Endothelial cell of umbilical vein (primary cell): ENCODE data around the gene SYDE2. TPM values are rescaled to one million over a fixed set of nuclear protein-coding genes. Genes with fewer than 3 reads are reported as not detected.

Source experiments
- BruUV-seq: library from RNA; stranded (reverse); fragments of 400-500 nt; replicated peaks from 2 replicates; lab custom pipeline; 2021; lab: Mats Ljungman, UMichigan
- CTCF ChIA-PET: fragments of 300-600, 350-600 bp; sonication (Branson Sonifier 250); formaldehyde crosslinking; loops from one replicate; lab custom pipeline; 2021; ENCODE audit warnings: antibody characterized with exemption, inconsistent platforms; lab: Charles Lee
- POLR2A ChIA-PET: fragments of 300-600, 350-600 bp; sonication (Branson Sonifier 250); formaldehyde crosslinking; loops from one replicate; lab custom pipeline; 2021; ENCODE audit warnings: antibody characterized with exemption, inconsistent platforms; lab: Charles Lee
- DNase-seq: peaks from one replicate; pipeline ENCODE4 v3.0.0-alpha.2; 2011; ENCODE audit warnings: low read depth, low spot score
- FAIRE-seq: peaks from 2 replicates; lab custom pipeline; 2011; peaks lifted over from hg19 to GRCh38; lab: Jason Lieb, UNC
- H2AFZ ChIP-seq: 2 replicates; pipeline ENCODE4 v1.6.0; 2012; ENCODE audit warnings: low read depth, low read length, control low read depth, inconsistent platforms
- H3K27ac ChIP-seq: 2 replicates; pipeline ENCODE4 v1.5.1; 2011; ENCODE audit warnings: low read depth, mild to moderate bottlenecking, control low read depth, low read length, moderate library complexity; ENCODE audit not compliant: insufficient read depth
- H3K27me3 ChIP-seq, 2 experiments: 2 replicates each; pipeline versions ENCODE4 v1.6.0 to v1.6.1; 2011; ENCODE audit warnings: low read length in 2 of 2, mixed read lengths in 1 of 2; ENCODE audit not compliant: control insufficient read depth in 2 of 2, insufficient read depth in 2 of 2
- H3K36me3 ChIP-seq, 2 experiments: 2 replicates in 1 of 2; 3 replicates in 1 of 2; pipeline ENCODE4 v1.5.1; 2011; ENCODE audit warnings: low read length in 2 of 2, mild to moderate bottlenecking in 1 of 2, moderate library complexity in 1 of 2; ENCODE audit not compliant: control insufficient read depth in 2 of 2, insufficient read depth in 2 of 2; ENCODE audit errors: extremely low read depth in 1 of 2
- H3K4me1 ChIP-seq: 3 replicates; pipeline ENCODE4 v1.5.1; 2011; ENCODE audit warnings: mild to moderate bottlenecking, low read length; ENCODE audit not compliant: control insufficient read depth, insufficient read depth; ENCODE audit errors: extremely low read depth
- H3K4me2 ChIP-seq: 2 replicates; pipeline ENCODE4 v1.6.1; 2011; ENCODE audit warnings: low read length, control low read depth, mixed read lengths; ENCODE audit not compliant: insufficient read depth
- H3K4me3 ChIP-seq, 3 experiments: fragments of 200-600 bp in 1 of 3; sonication (generic), shearing (Covaris generic) in 1 of 3; replicated peaks in 1 of 3; 2 replicates each; pipeline ENCODE4 v1.5.1; 2011 to 2016; ENCODE audit warnings: control low read depth in 3 of 3, low read length in 3 of 3, mild to moderate bottlenecking in 2 of 3, inconsistent platforms in 1 of 3, low read depth in 1 of 3, moderate library complexity in 1 of 3; ENCODE audit not compliant: insufficient read depth in 1 of 3
- H3K79me2 ChIP-seq: 2 replicates; pipeline ENCODE4 v1.6.0; 2012; ENCODE audit warnings: low read length, inconsistent platforms; ENCODE audit not compliant: control insufficient read depth, insufficient read depth
- H3K9ac ChIP-seq: replicated peaks from 2 replicates; pipeline ENCODE3; 2011; ENCODE audit warnings: low read length, control low read depth; ENCODE audit not compliant: insufficient read depth; ENCODE audit errors: extremely low read depth
- H3K9me1 ChIP-seq: replicated peaks from 3 replicates; pipeline ENCODE4 v1.6.0; 2011; ENCODE audit warnings: mild to moderate bottlenecking, low read length; ENCODE audit not compliant: control insufficient read depth, insufficient read depth; ENCODE audit errors: extremely low read depth
- H3K9me3 ChIP-seq: replicated peaks from 2 replicates; pipeline ENCODE4 v1.5.1; 2012; ENCODE audit warnings: low read length, inconsistent platforms; ENCODE audit not compliant: control insufficient read depth, insufficient read depth
- H4K20me1 ChIP-seq: replicated peaks from 2 replicates; pipeline ENCODE3; 2011; ENCODE audit warnings: mild to moderate bottlenecking, low read length; ENCODE audit not compliant: control insufficient read depth, insufficient read depth; ENCODE audit errors: extremely low read depth
- EZH2 ChIP-seq: IDR thresholded peaks from 2 replicates; pipeline ENCODE4 v1.6.1; 2012; ENCODE audit warnings: borderline replicate concordance, low read depth, mild to moderate bottlenecking, moderate library complexity, low read length, inconsistent platforms; ENCODE audit not compliant: severe bottlenecking
- FOS ChIP-seq: IDR thresholded peaks from 2 replicates; pipeline ENCODE4 v1.6.1; 2011; ENCODE audit warnings: mild to moderate bottlenecking, low read length, moderate library complexity, borderline replicate concordance; ENCODE audit not compliant: insufficient read depth
- GATA2 ChIP-seq: IDR thresholded peaks from 2 replicates; pipeline ENCODE4 v1.7.0; 2011; ENCODE audit warnings: low read depth, mild to moderate bottlenecking, moderate library complexity, mixed read lengths, low read length; ENCODE audit not compliant: insufficient read length, insufficient read depth
- JUN ChIP-seq: IDR thresholded peaks from 2 replicates; pipeline ENCODE4 v1.6.1; 2011; ENCODE audit warnings: borderline replicate concordance, low read depth; ENCODE audit not compliant: insufficient read length, insufficient read depth
- MYC ChIP-seq: IDR thresholded peaks from one replicate; pipeline ENCODE4 v1.6.1; 2011; ENCODE audit warnings: mild to moderate bottlenecking, low read depth, low read length
- POLR2A ChIP-seq: IDR thresholded peaks from 2 replicates; pipeline ENCODE4 v1.6.1; 2012; ENCODE audit warnings: low read depth, mild to moderate bottlenecking, control low read depth, low read length
- POLR2AphosphoS5 ChIP-seq: IDR thresholded peaks from 2 replicates; pipeline ENCODE4 v1.6.1; 2012; ENCODE audit warnings: low read depth, mild to moderate bottlenecking, control low read depth, low read length, moderate library complexity; ENCODE audit not compliant: insufficient read depth
- dilution Hi-C: fragments of 300-500 bp; cut with MboI; formaldehyde crosslinking; loops from one replicate; pipeline ENCODE4 v1.15.0; 2019; ENCODE audit warnings: low sequenced_read_pairs; ENCODE audit not compliant: extremely low pct_ligation_motif_present
- intact Hi-C: fragments of 100-400 bp; cut with micrococcal nuclease; formaldehyde crosslinking; loops from one replicate; pipeline ENCODE4 v1.10.0; 2022
- polyA plus RNA-seq, 4 experiments: library from polyadenylated mRNA; depleted of rRNA in 3 of 4; stranded (reverse) in 3 of 4; unstranded in 1 of 4; fragments of >200 nt; gene quantifications; 2 replicates each; pipeline versions ENCODE4 v1.2.1 to v1.2.3, GENCODE V29; 2011 to 2012; ENCODE audit warnings: missing spikeins in 1 of 4
- total RNA-seq: library from RNA; stranded (reverse); gene quantifications from 2 replicates; pipeline ENCODE4 v1.2.3, GENCODE V29; 2021
- TF ChIP-seq, protein P1 (sequence below), 2 donors: IDR thresholded peaks; 1 replicate in 1 of 2; 2 replicates in 1 of 2; pipeline ENCODE4 v1.5.1; 2011; ENCODE audit warnings: low read length in 2 of 2, mild to moderate bottlenecking in 2 of 2, moderate library complexity in 2 of 2, control low read depth in 1 of 2, inconsistent platforms in 1 of 2, low read depth in 1 of 2; ENCODE audit not compliant: insufficient read depth in 1 of 2; ENCODE audit errors: extremely low read depth in 1 of 2

SYDE2 gene
- total and polyA plus RNA-seq, 2 donors (not counting 3 experiments of a cell fraction or from before 2014, with no cell fraction given) = 0.52 to 3.1 TPM

DNA sequence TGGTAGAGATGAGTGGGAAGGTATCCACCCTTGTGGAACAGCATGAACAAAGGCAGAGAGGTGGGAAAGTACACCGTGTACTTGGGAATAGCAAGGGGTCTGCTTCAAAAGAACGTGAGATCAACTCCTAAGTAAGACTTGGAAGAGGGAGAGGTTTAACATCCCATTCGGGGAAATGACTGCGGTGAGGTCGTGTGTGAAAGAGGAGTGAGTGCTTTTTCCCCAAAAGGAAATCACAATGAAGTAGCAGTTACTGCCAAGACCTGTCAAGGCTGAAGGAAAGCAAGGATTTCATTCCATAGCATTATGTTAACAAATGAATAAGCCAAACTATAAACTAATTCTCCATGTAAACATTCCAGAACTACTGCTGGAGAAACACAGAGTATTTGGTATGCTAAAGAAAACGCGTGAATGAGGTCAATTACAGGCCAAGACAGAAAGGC lies 20.0 kb upstream of the SYDE2 start:
- Histone ChIP-seq H3K4me1 (no peaks in the 10 kb centered on the region), H3K9me3 (no peaks in the 10 kb centered on the region), H3K4me2 (no peak overlapping the region), H2AFZ (no peak overlapping the region), H3K9me1 (no peaks in the 10 kb centered on the region), H3K27me3 (peaks cover 24 to 33% of the 10 kb centered on the region in 2 experiments), H3K4me3 (no peak overlapping the region), H3K9ac (no peak overlapping the region), H3K79me2 (no peaks in the 10 kb centered on the region), H4K20me1 (no peaks in the 10 kb centered on the region), H3K36me3 (no peaks in the 10 kb centered on the region), H3K27ac (no peak overlapping the region)
- ChIA-PET POLR2A (no interaction called here), CTCF (no interaction called here)
- intact Hi-C loops (no loop called here), dilution Hi-C loops (no loop called here)
- no peak for TF ChIP-seq MYC
- no peak for TF ChIP-seq EZH2
- DNase-seq = no peak
- no peak for FAIRE-seq
- no TSS peak for BruUV-seq

DNA sequence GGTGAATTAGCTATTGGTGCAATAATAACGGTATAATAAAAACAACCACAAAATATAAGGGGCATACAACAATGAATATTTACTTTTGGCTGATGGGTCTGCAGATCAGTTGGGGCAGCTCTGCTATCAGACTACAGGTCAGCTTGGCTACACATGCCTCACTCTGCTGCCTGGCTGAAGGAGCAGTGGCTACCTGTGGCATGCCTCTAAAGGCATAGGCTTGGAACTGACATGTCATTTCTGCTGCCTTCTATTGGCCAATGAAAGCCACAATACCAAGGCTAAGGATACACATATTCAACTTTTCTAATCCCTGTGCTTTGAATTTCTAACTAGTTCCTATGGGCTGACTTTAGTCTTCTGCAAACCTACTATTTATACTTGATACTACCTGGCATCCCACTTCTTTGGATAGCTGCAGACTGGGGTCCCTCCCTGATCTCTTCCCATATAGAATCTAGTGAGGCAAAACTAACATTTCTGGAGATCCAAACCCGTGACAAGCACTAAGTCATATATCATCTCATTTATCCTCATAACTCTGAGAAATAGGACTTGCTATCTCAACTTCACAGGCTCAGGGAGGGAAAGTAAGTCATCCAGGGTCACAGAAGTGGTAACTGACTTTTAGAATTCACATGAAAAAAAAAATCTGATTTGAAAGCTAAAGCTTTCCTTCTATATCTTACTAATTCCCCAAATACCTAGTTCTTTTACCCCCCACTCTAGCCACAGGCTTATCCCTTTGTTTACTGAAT lies 19.2 kb upstream of the SYDE2 start:
- dilution Hi-C loops = no loop called here
- Histone ChIP-seq H3K79me2 (no peaks in the 10 kb centered on the region), H3K4me1 (no peaks in the 10 kb centered on the region), H3K27ac (no peak overlapping the region), H3K9me1 (no peaks in the 10 kb centered on the region), H3K4me2 (no peak overlapping the region), H3K4me3 (no peak overlapping the region), H3K9me3 (no peaks in the 10 kb centered on the region), H3K9ac (no peak overlapping the region), H2AFZ (no peak overlapping the region), H4K20me1 (no peaks in the 10 kb centered on the region), H3K36me3 (no peaks in the 10 kb centered on the region), H3K27me3 (peaks cover 26 to 29% of the 10 kb centered on the region in 2 experiments)
- POLR2A ChIA-PET = no interaction called here
- BruUV-seq = no TSS peak
- no peak for FAIRE-seq
- DNase-seq = no peak
- no peak for TF ChIP-seq POLR2AphosphoS5
- TF ChIP-seq MYC = no peak
- TF ChIP-seq FOS = no peak
- no peak for TF ChIP-seq EZH2
- no peak for TF ChIP-seq POLR2A
- TF ChIP-seq, protein P1, sequence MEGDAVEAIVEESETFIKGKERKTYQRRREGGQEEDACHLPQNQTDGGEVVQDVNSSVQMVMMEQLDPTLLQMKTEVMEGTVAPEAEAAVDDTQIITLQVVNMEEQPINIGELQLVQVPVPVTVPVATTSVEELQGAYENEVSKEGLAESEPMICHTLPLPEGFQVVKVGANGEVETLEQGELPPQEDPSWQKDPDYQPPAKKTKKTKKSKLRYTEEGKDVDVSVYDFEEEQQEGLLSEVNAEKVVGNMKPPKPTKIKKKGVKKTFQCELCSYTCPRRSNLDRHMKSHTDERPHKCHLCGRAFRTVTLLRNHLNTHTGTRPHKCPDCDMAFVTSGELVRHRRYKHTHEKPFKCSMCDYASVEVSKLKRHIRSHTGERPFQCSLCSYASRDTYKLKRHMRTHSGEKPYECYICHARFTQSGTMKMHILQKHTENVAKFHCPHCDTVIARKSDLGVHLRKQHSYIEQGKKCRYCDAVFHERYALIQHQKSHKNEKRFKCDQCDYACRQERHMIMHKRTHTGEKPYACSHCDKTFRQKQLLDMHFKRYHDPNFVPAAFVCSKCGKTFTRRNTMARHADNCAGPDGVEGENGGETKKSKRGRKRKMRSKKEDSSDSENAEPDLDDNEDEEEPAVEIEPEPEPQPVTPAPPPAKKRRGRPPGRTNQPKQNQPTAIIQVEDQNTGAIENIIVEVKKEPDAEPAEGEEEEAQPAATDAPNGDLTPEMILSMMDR (IDR thresholded peaks at IDR 0.05; ENCODE audit: extremely low read depth in 1 of 2, insufficient read depth in 1 of 2, low read depth in 1 of 2, low read length in 2 of 2) = no peak
- TF ChIP-seq GATA2 = no peak
- no peak for TF ChIP-seq JUN
- CTCF ChIA-PET = no interaction called here
- intact Hi-C loops = no loop called here
